Measurements from ENCODE around the gene HADHB.
"Not testable (repeated sequence)": the region's sequence is repeated elsewhere in the genome, so short reads cannot be mapped to it uniquely, and the experiment has no call there.

DNA sequence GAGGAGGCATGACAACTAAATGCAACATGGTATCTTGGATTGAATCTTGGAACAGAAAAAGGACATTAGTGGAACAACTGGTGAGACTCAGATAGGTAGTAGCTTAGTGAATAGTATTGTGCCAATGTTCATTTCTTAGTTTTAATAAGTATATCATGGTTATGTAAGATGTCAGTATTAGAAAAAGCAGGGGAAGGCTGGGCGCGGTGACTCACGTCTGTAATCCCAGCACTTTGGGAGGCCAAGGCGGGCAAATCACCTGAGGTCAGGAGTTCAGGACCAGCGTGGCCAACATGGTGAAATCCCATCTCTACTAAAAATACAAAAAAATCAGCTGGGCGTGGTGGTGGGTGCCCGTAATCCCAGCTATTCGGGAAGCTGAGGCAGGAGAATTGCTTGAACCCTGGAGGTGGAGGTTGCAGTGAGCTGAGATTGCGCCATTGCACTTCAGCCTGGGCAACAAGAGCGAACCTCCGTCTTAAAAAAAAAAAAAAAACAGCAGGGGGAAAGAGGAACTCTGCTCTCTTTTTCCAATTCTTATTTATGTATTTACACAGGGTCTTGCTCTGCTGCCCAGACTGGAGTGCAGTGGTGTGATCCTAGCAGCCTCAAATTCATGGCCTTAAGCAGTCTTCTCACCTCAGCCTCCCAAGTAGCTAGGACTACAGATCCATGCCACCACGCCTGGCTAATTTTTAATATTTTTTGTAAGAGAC, 24.1 kb downstream of the HADHB start:
- not testable (repeated sequence) for TF ChIP-seq POLR2A (IDR thresholded peaks at IDR 0.05)
- TF ChIP-seq, protein P1, sequence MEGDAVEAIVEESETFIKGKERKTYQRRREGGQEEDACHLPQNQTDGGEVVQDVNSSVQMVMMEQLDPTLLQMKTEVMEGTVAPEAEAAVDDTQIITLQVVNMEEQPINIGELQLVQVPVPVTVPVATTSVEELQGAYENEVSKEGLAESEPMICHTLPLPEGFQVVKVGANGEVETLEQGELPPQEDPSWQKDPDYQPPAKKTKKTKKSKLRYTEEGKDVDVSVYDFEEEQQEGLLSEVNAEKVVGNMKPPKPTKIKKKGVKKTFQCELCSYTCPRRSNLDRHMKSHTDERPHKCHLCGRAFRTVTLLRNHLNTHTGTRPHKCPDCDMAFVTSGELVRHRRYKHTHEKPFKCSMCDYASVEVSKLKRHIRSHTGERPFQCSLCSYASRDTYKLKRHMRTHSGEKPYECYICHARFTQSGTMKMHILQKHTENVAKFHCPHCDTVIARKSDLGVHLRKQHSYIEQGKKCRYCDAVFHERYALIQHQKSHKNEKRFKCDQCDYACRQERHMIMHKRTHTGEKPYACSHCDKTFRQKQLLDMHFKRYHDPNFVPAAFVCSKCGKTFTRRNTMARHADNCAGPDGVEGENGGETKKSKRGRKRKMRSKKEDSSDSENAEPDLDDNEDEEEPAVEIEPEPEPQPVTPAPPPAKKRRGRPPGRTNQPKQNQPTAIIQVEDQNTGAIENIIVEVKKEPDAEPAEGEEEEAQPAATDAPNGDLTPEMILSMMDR (IDR thresholded peaks at IDR 0.05), result not testable (repeated sequence)

Measured in testis (tissue), 2 donors.